ENCODE results near the gene DNAAF9. TPM values are rescaled to one million over a fixed set of nuclear protein-coding genes. Genes with fewer than 3 reads are reported as not detected.

DNAAF9 gene
- total RNA-seq (25.2 TPM), polyA plus RNA-seq (ENCODE audit: insufficient read depth, low read depth, low replicate concordance) (7.3 TPM)
- long read RNA-seq, donor 1, full-length matches to known transcripts = 1 of 1 reads
- long read RNA-seq, donor 1, partial matches to known transcripts = 0 of 1 reads
- long read RNA-seq, donor 1, other reads (novel, unspliced or antisense) = 0 of 1 reads
- long read RNA-seq, donor 2 = 0 reads
- long read RNA-seq, donor 3 = 0 reads
- long read RNA-seq, donor 4, full-length matches to known transcripts = 1 of 1 reads
- long read RNA-seq, donor 4, partial matches to known transcripts = 0 of 1 reads
- long read RNA-seq, donor 4, other reads (novel, unspliced or antisense) = 0 of 1 reads
- long read RNA-seq, donor 5 = 0 reads
- long read RNA-seq, donor 6 = 0 reads
- long read RNA-seq, donor 7, partial matches to known transcripts = 3 of 17 reads
- long read RNA-seq, donor 7, other reads (novel, unspliced or antisense) = 14 of 17 reads
- long read RNA-seq, donor 8 = 0 reads
- long read RNA-seq, donor 9 = 0 reads
- long read RNA-seq, donor 10 = 0 reads

DNA sequence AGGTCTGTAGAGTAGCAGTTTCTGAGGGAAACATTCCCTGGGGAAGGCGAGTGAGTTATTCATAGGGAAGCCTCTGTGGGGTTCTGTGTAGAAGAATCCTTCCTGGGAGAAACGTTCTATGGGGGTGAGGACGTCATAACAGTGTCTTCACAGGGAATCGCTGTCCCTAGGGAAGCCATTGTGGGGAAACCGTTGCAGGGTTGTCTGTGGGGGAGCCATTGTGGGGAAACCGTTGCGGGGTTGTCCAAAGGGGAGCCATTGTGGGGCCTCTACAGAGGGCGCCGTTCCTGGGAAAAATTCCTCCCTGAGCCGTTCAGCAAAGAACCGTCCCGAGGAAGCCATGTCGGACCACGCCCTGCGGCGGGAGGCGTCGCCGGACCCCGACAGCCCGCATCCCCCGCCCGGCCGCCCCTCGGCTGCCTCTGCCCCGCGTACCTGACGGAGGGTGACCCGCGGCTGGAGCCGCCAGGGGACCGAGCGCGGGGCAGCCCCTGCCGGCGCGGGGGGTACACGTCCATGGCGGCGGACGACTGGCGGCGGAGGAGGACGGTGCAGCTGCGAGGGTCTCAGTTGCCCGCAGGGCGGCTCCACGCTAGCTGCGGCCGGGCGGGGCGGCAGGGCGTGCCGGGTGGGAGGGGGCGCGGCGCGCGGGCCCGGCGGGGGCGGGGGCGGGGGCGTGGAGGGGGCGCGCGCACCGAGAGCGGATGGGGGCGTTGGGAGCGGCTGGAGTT, at the start of gene DNAAF9:
TSS of gene DNAAF9 (minus strand) at position 630 of the 731 bp plus-strand sequence. CDS start at position 518, 112 bp downstream.
- intact Hi-C loops (cut with DNase I) = no loop called here
- FAIRE-seq (no peak), DNase-seq (peak in 4 of 5 donors; percentile 71 to 89 (median 76))
- Histone ChIP-seq H3K27ac (ENCODE audit: low read depth in 2 of 2, low read length in 2 of 2) (peak within 1 kb of the TSS; percentile 91 to 94), H3K36me3 (ENCODE audit: control insufficient read depth in 2 of 3, insufficient read depth in 3 of 3, low read length in 3 of 3) (no peaks in the 10 kb centered on the region), H3K9me3 (ENCODE audit: control insufficient read depth in 2 of 3, insufficient read depth in 1 of 3, low read length in 3 of 3) (no peaks in the 10 kb centered on the region), H3K27me3 (ENCODE audit: control insufficient read depth, insufficient read depth, low read length) (no peaks in the 10 kb centered on the region), H3K4me3 (ENCODE audit: low read length in 3 of 3) (peak within 1 kb of the TSS; percentile 91 to 98 (median 97)), H3K9ac (ENCODE audit: low read length in 3 of 3) (peak within 1 kb of the TSS; percentile 92 to 98 (median 94)), H3K4me1 (ENCODE audit: control insufficient read depth in 2 of 3, insufficient read depth in 2 of 3, low read depth in 1 of 3, low read length in 3 of 3) (peaks cover 0 to 4% (median 3%) of the 10 kb centered on the region in 3 donors)
- TF ChIP-seq, protein P1, sequence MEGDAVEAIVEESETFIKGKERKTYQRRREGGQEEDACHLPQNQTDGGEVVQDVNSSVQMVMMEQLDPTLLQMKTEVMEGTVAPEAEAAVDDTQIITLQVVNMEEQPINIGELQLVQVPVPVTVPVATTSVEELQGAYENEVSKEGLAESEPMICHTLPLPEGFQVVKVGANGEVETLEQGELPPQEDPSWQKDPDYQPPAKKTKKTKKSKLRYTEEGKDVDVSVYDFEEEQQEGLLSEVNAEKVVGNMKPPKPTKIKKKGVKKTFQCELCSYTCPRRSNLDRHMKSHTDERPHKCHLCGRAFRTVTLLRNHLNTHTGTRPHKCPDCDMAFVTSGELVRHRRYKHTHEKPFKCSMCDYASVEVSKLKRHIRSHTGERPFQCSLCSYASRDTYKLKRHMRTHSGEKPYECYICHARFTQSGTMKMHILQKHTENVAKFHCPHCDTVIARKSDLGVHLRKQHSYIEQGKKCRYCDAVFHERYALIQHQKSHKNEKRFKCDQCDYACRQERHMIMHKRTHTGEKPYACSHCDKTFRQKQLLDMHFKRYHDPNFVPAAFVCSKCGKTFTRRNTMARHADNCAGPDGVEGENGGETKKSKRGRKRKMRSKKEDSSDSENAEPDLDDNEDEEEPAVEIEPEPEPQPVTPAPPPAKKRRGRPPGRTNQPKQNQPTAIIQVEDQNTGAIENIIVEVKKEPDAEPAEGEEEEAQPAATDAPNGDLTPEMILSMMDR (IDR thresholded peaks at IDR 0.05; ENCODE audit: borderline replicate concordance, extremely low read depth, insufficient read depth) = peak; percentile 43

DNA sequence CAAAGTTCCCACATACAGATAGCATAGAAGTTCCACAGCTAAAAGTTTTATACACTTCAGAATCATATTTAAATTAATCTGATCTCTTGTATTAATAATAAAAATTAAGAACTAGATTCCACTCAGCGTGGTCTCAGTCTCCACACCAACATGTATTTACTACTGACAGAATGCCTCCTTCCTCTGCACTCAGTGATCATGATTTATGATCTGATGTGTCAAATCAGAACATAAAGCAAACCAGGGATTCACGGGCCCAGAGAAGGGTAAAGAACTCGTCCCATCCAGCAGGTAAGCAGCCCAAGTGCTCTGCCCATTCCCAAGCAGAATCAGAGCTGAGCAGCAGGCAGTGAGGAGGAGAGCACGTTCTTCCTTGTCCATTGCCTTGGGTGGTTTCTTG, 49.2 kb upstream of the DNAAF9 start:
- Histone ChIP-seq H3K36me3 (ENCODE audit: control insufficient read depth in 2 of 3, insufficient read depth in 3 of 3, low read length in 3 of 3) (no peaks in the 10 kb centered on the region), H3K27ac (ENCODE audit: low read depth in 2 of 2, low read length in 2 of 2) (no peak overlapping the region), H3K27me3 (ENCODE audit: control insufficient read depth, insufficient read depth, low read length) (no peaks in the 10 kb centered on the region), H3K9me3 (ENCODE audit: control insufficient read depth in 2 of 3, insufficient read depth in 1 of 3, low read length in 3 of 3) (no peaks in the 10 kb centered on the region), H3K9ac (ENCODE audit: low read length in 3 of 3) (no peak overlapping the region), H3K4me1 (ENCODE audit: control insufficient read depth in 2 of 3, insufficient read depth in 2 of 3, low read depth in 1 of 3, low read length in 3 of 3) (peaks cover 4 to 8% (median 6%) of the 10 kb centered on the region in 3 donors), H3K4me3 (ENCODE audit: low read length in 3 of 3) (no peak overlapping the region)
- no peak for FAIRE-seq
- TF ChIP-seq, protein P1 (IDR thresholded peaks at IDR 0.05; ENCODE audit: borderline replicate concordance, extremely low read depth, insufficient read depth) = no peak
- intact Hi-C loops (cut with DNase I) = no loop called here
- no peak for DNase-seq

DNA sequence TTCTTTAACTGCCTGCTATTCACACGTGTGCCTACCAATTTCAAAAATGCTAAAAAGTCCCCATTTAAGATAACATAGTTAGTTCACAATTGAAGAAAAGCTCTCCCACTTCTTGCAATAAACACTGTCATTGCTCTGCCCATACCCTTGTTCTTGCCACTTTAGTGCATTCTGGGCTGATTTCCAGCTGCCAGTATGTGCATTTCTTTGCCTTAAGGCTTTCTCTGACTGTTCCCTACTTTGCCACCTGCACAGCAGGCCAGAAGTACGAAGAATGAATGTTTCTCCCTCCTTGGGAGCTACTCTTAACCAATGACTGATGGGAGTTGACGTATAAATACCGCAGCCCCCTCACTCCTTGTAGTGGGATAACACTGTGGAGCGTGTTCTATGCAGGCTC, 47.4 kb upstream of the DNAAF9 start:
- no peaks in the 10 kb centered on the region for H3K27me3 ChIP-seq (ENCODE audit: control insufficient read depth, insufficient read depth, low read length)
- H3K4me1 ChIP-seq (ENCODE audit: control insufficient read depth in 2 of 3, insufficient read depth in 2 of 3, low read depth in 1 of 3, low read length in 3 of 3) = peaks cover 0 to 4% (median 2%) of the 10 kb centered on the region in 3 donors
- FAIRE-seq = no peak
- TF ChIP-seq, protein P1 (IDR thresholded peaks at IDR 0.05; ENCODE audit: borderline replicate concordance, extremely low read depth, insufficient read depth) = no peak
- no peak for DNase-seq
- intact Hi-C loops (cut with DNase I) = no loop called here
- H3K9me3 ChIP-seq (ENCODE audit: control insufficient read depth in 2 of 3, insufficient read depth in 1 of 3, low read length in 3 of 3) = no peaks in the 10 kb centered on the region
- no peak overlapping the region for H3K4me3 ChIP-seq (ENCODE audit: low read length in 3 of 3)
- no peaks in the 10 kb centered on the region for H3K36me3 ChIP-seq (ENCODE audit: control insufficient read depth in 2 of 3, insufficient read depth in 3 of 3, low read length in 3 of 3)
- peak overlapping the region in 1 of 2 donors; percentile 33 for H3K27ac ChIP-seq (ENCODE audit: low read depth in 2 of 2, low read length in 2 of 2)
- no peak overlapping the region for H3K9ac ChIP-seq (ENCODE audit: low read length in 3 of 3)
